Neuronal stem cell (in vitro differentiated cells): ENCODE data around the gene ESYT1.

Experiments
- DNase-seq: peaks from one replicate; pipeline ENCODE4 v3.0.0-alpha.2; 2013; ENCODE audit warnings: low spot score
- H2AFZ ChIP-seq: one replicate; pipeline ENCODE4 v1.6.1; 2013; ENCODE audit warnings: mild to moderate bottlenecking, low read length, inconsistent platforms
- H2AK5ac ChIP-seq: 2 replicates; pipeline ENCODE4 v1.6.1; 2013; ENCODE audit warnings: low read depth, mild to moderate bottlenecking, inconsistent platforms, low read length, moderate library complexity, mixed read lengths
- H2BK120ac ChIP-seq: 2 replicates; pipeline ENCODE4 v1.6.1; 2013; ENCODE audit warnings: low read depth, mild to moderate bottlenecking, inconsistent platforms, low read length, moderate library complexity, mixed read lengths
- H2BK12ac ChIP-seq: one replicate; pipeline ENCODE4 v1.6.1; 2013; ENCODE audit warnings: low read length, inconsistent platforms
- H2BK15ac ChIP-seq: 2 replicates; pipeline ENCODE4 v1.6.1; 2013; ENCODE audit warnings: mild to moderate bottlenecking, low read length, inconsistent platforms, mixed read lengths
- H2BK5ac ChIP-seq: one replicate; pipeline ENCODE4 v1.6.1; 2013; ENCODE audit warnings: inconsistent platforms, mild to moderate bottlenecking, low read length, moderate library complexity
- H3K14ac ChIP-seq: one replicate; pipeline ENCODE4 v1.6.1; 2013; ENCODE audit warnings: low read length, inconsistent platforms
- H3K18ac ChIP-seq: 2 replicates; pipeline ENCODE4 v1.6.1; 2013; ENCODE audit warnings: low read length, inconsistent platforms
- H3K23ac ChIP-seq: 2 replicates; pipeline ENCODE4 v1.6.1; 2013; ENCODE audit warnings: low read depth, mild to moderate bottlenecking, mixed read lengths, low read length, inconsistent platforms; ENCODE audit not compliant: poor library complexity
- H3K27ac ChIP-seq: replicated peaks from 3 replicates; pipeline ENCODE4 v1.5.1; 2013; ENCODE audit warnings: low read length, inconsistent platforms
- H3K27me3 ChIP-seq, 3 experiments: 2 replicates each; pipeline ENCODE4 v1.6.1; 2013; ENCODE audit warnings: low read length in 3 of 3, mild to moderate bottlenecking in 2 of 3, inconsistent platforms in 1 of 3, low read depth in 1 of 3, mixed read lengths in 1 of 3, moderate library complexity in 1 of 3; ENCODE audit not compliant: control insufficient read depth in 3 of 3, insufficient read depth in 3 of 3
- H3K36me3 ChIP-seq, 2 donors: replicated peaks in 1 of 2; 2 replicates each; pipeline ENCODE4 v1.6.1; 2013; ENCODE audit warnings: low read length in 2 of 2; ENCODE audit not compliant: control insufficient read depth in 2 of 2, insufficient read depth in 2 of 2
- H3K4ac ChIP-seq: 2 replicates; pipeline ENCODE4 v1.6.1; 2013; ENCODE audit warnings: inconsistent platforms, mild to moderate bottlenecking, low read length, moderate library complexity
- H3K4me1 ChIP-seq, 2 donors: 1 replicate in 1 of 2; 2 replicates in 1 of 2; pipeline ENCODE4 v1.6.1; 2013; ENCODE audit warnings: low read length in 2 of 2, low read depth in 1 of 2; ENCODE audit not compliant: control insufficient read depth in 2 of 2, insufficient read depth in 1 of 2
- H3K4me2 ChIP-seq: one replicate; pipeline ENCODE4 v1.6.1; 2013; ENCODE audit warnings: mild to moderate bottlenecking, low read length, inconsistent platforms; ENCODE audit not compliant: insufficient read depth, poor library complexity, severe bottlenecking
- H3K4me3 ChIP-seq, 2 donors: 2 replicates each; pipeline ENCODE4 v1.5.1; 2013; ENCODE audit warnings: low read length in 2 of 2, mild to moderate bottlenecking in 2 of 2, inconsistent platforms in 1 of 2, moderate library complexity in 1 of 2
- H3K79me1 ChIP-seq: one replicate; pipeline ENCODE4 v1.6.1; 2013; ENCODE audit warnings: low read depth, mild to moderate bottlenecking, inconsistent platforms, low read length, moderate library complexity
- H3K9ac ChIP-seq: one replicate; pipeline ENCODE4 v1.6.1; 2013; ENCODE audit warnings: mild to moderate bottlenecking, low read depth, low read length, inconsistent platforms; ENCODE audit not compliant: poor library complexity
- H3K9me3 ChIP-seq, 2 donors: replicated peaks in 1 of 2; 2 replicates each; pipeline versions ENCODE3 to v1.6.1; 2013; ENCODE audit warnings: low read length in 2 of 2, mild to moderate bottlenecking in 2 of 2, inconsistent platforms in 1 of 2, low read depth in 1 of 2, mixed read lengths in 1 of 2, moderate library complexity in 1 of 2; ENCODE audit not compliant: control insufficient read depth in 2 of 2, insufficient read depth in 1 of 2
- H4K8ac ChIP-seq: one replicate; pipeline ENCODE4 v1.6.1; 2013; ENCODE audit warnings: low read depth, mild to moderate bottlenecking, inconsistent platforms, low read length, moderate library complexity
- H4K91ac ChIP-seq: one replicate; pipeline ENCODE4 v1.6.1; 2013; ENCODE audit warnings: low read length, low read depth, mild to moderate bottlenecking, inconsistent platforms; ENCODE audit not compliant: poor library complexity
- WGBS, 2 donors: extraction: QIAGEN DNeasy Blood & Tissue Kit; methylation state at CpG; one replicate each; pipeline ENCODE4 v1.1.7; 2013; ENCODE audit warnings: missing lambda C conversion rate in 2 of 2, mixed read lengths in 1 of 2; ENCODE audit not compliant: insufficient read length in 2 of 2, insufficient replicate concordance in 1 of 2; ENCODE audit errors: extremely low coverage in 2 of 2; 5-methylcytosine and 5-hydroxymethylcytosine counted together

The ESYT1 gene

DNA sequence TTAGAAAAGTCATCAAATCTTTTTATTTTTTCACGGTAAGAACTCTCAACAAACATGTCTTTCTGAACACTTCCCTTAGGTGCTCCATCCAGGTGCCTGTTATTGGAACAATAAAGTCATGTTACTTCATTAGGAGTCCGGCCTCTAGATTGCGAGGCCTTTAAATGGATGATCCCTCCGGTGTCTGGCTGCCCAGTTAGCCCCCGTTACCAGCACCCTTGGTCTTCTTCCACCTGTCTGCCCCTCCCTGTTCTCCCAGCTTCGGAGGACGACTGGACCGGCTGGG, 24.3 kb upstream of the ESYT1 start:
- H4K8ac ChIP-seq, result no peak overlapping the region
- peak overlapping the region; percentile 72 to 88 for H3K4me3 ChIP-seq
- peaks cover 8% of the 10 kb centered on the region for H3K79me1 ChIP-seq
- no peaks in the 10 kb centered on the region for H3K27me3 ChIP-seq
- peak overlapping the region; percentile 96 for H3K23ac ChIP-seq
- no peak overlapping the region for H3K4ac ChIP-seq
- H2BK12ac ChIP-seq, result no peak overlapping the region
- no peaks in the 10 kb centered on the region for H3K9me3 ChIP-seq
- H2BK15ac ChIP-seq, result no peak overlapping the region
- no peak for DNase-seq
- H2AFZ ChIP-seq, result peak overlapping the region; percentile 93
- peak overlapping the region; percentile 77 for H3K9ac ChIP-seq
- H4K91ac ChIP-seq, result no peak overlapping the region
- H2AK5ac ChIP-seq, result no peak overlapping the region
- no peak overlapping the region for H3K14ac ChIP-seq
- peaks cover 3 to 11% of the 10 kb centered on the region in 2 donors for H3K4me1 ChIP-seq
- H3K18ac ChIP-seq, result peak overlapping the region; percentile 96
- no peak overlapping the region for H2BK120ac ChIP-seq
- H3K36me3 ChIP-seq, result peaks cover 16 to 35% of the 10 kb centered on the region in 2 donors
- peak overlapping the region; percentile 97 for H3K27ac ChIP-seq
- H2BK5ac ChIP-seq, result no peak overlapping the region
- H3K4me2 ChIP-seq, result peak overlapping the region; percentile 79
- no CpG with 5 or more reads among the region's 8 CpGs for WGBS, 2 donors

DNA sequence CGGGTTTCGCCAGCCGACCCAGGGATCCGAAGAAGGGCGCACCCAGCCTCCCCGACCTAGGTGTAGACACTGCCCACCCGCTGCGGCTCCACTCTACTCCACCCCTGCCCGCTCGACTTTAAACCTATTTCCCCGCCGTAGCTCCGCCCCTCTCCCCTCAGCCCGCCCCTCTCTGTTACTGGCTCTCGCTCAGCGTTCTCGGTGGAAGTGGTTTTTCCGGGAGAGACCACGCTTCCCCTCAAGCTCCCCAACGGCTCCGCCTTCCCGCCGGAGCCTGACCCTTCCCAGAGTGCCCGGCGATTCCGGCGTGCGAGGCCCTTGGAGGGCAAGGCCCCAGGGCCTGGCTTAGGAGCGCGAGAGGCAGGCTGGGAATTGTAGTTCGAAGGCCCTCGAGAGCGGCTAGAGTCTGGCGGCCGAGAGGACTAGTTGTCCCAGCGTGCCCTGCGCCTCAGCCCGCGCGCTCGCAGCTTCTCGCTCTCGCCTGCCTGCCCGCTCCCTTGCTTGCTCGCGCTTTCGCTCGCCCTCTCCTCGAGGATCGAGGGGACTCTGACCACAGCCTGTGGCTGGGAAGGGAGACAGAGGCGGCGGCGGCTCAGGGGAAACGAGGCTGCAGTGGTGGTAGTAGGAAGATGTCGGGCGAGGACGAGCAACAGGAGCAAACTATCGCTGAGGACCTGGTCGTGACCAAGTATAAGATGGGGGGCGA, 23.8 kb upstream of the ESYT1 start, which contains the start of gene PA2G4:
Gene PA2G4, plus strand, starts transcription at position 451 of the 706 bp plus-strand sequence. Its CDS starts 179 bp downstream, at position 630.
- peak within 1 kb of the TSS; percentile 96 for H3K18ac ChIP-seq
- H3K27me3 ChIP-seq, result no peaks in the 10 kb centered on the region
- H3K4ac ChIP-seq, result peak within 1 kb of the TSS; percentile 91
- H4K8ac ChIP-seq, result no peak within 1 kb of the TSS
- H2AFZ ChIP-seq, result peak within 1 kb of the TSS; percentile 93
- peak within 1 kb of the TSS; percentile 70 for H2BK5ac ChIP-seq
- no peak within 1 kb of the TSS for H2BK12ac ChIP-seq
- peak within 1 kb of the TSS; percentile 93 for H3K4me2 ChIP-seq
- H3K9me3 ChIP-seq, result no peaks in the 10 kb centered on the region
- H3K14ac ChIP-seq, result peak within 1 kb of the TSS; percentile 78
- peaks cover 8% of the 10 kb centered on the region for H3K79me1 ChIP-seq
- H4K91ac ChIP-seq, result peak within 1 kb of the TSS; percentile 9
- peaks cover 3 to 11% of the 10 kb centered on the region in 2 donors for H3K4me1 ChIP-seq
- H2AK5ac ChIP-seq, result peak within 1 kb of the TSS; percentile 49
- H2BK120ac ChIP-seq, result no peak within 1 kb of the TSS
- peak within 1 kb of the TSS; percentile 96 for H3K23ac ChIP-seq
- peak within 1 kb of the TSS; percentile 97 for H3K27ac ChIP-seq
- no CpG with 5 or more reads among the region's 60 CpGs for WGBS, 2 donors
- peak within 1 kb of the TSS; percentile 99 for H3K9ac ChIP-seq
- H3K36me3 ChIP-seq, result peaks cover 18 to 39% of the 10 kb centered on the region in 2 donors
- H2BK15ac ChIP-seq, result peak within 1 kb of the TSS; percentile 37
- peak within 1 kb of the TSS; percentile 72 to 92 for H3K4me3 ChIP-seq
- peak; percentile 99 for DNase-seq

- Histone ChIP-seq H3K18ac (peak overlapping the region; percentile 95), H3K79me1 (peaks cover 8% of the 10 kb centered on the region), H3K4ac (peak overlapping the region; percentile 91), H3K23ac (peak overlapping the region; percentile 96), H2BK5ac (peak overlapping the region; percentile 70), H3K9me3 (no peaks in the 10 kb centered on the region), H3K4me3 (peak overlapping the region; percentile 72 to 92), H2AK5ac (peak overlapping the region; percentile 49), H4K91ac (peak overlapping the region; percentile 9), H3K14ac (peak overlapping the region; percentile 78), H3K27ac (peak overlapping the region; percentile 75), H3K4me1 (peaks cover 3 to 11% of the 10 kb centered on the region in 2 donors), H2BK120ac (no peak overlapping the region), H3K36me3 (peaks cover 24 to 47% of the 10 kb centered on the region in 2 donors), H3K27me3 (no peaks in the 10 kb centered on the region), H2BK12ac (no peak overlapping the region), H2AFZ (peak overlapping the region; percentile 84), H4K8ac (no peak overlapping the region), H2BK15ac (peak overlapping the region; percentile 37), H3K9ac (peak overlapping the region; percentile 99), H3K4me2 (peak overlapping the region; percentile 93)
- DNase-seq, result no peak
- WGBS, 2 donors, result no CpG with 5 or more reads among the region's 40 CpGs
These were observed 23.1 kb upstream of the ESYT1 start for GRCh38 chr12:56104815-56105608.

GRCh38 chr12:56105609-56105902, 22.5 kb upstream of the ESYT1 start:
- H2AFZ ChIP-seq, result no peak overlapping the region
- no CpG with 5 or more reads among the region's 2 CpGs for WGBS, 2 donors
- H3K18ac ChIP-seq, result no peak overlapping the region
- no peak overlapping the region for H2BK12ac ChIP-seq
- H3K9ac ChIP-seq, result no peak overlapping the region
- H3K36me3 ChIP-seq, result peaks cover 28 to 52% of the 10 kb centered on the region in 2 donors
- peaks cover 10% of the 10 kb centered on the region for H3K79me1 ChIP-seq
- H3K27ac ChIP-seq, result no peak overlapping the region
- peak overlapping the region; percentile 72 to 92 for H3K4me3 ChIP-seq
- no peak overlapping the region for H2AK5ac ChIP-seq
- DNase-seq, result no peak
- H2BK5ac ChIP-seq, result no peak overlapping the region
- no peak overlapping the region for H4K8ac ChIP-seq
- no peak overlapping the region for H2BK15ac ChIP-seq
- peaks cover 3 to 11% of the 10 kb centered on the region in 2 donors for H3K4me1 ChIP-seq
- H3K14ac ChIP-seq, result no peak overlapping the region
- peak overlapping the region; percentile 93 for H3K4me2 ChIP-seq
- no peak overlapping the region for H2BK120ac ChIP-seq
- no peaks in the 10 kb centered on the region for H3K9me3 ChIP-seq
- no peak overlapping the region for H3K4ac ChIP-seq
- H3K27me3 ChIP-seq, result no peaks in the 10 kb centered on the region
- no peak overlapping the region for H3K23ac ChIP-seq
- no peak overlapping the region for H4K91ac ChIP-seq
